GM21515 (cell line): Measurements from ENCODE around the gene CDKN2B.

Experiments used
- ATAC-seq: cut with Tn5 transposase; IDR thresholded peaks from one replicate; pipeline ENCODE4 v1.9.1; 2021; ENCODE audit not compliant: unreplicated experiment

Gene CDKN2B

GRCh38 chr9:21995666-21996398 is 13.3 kb downstream of the CDKN2B start:
- ATAC-seq: peak; percentile 29

GRCh38 chr9:21995006-21995665 is 14.0 kb downstream of the CDKN2B start:
- peak; percentile 83 for ATAC-seq

- peak; percentile 43 for ATAC-seq
These were observed 14.5 kb downstream of the CDKN2B start, which contains the start of gene CDKN2B-AS1 for GRCh38 chr9:21994556-21995005. Gene CDKN2B-AS1 (plus strand): TSS chr9:21994791.

- peak; percentile 43 for ATAC-seq
These were observed 15.1 kb downstream of the CDKN2B start, which contains the start of gene CDKN2A for GRCh38 chr9:21993893-21994555. Gene CDKN2A (minus strand): TSS chr9:21994392.

GRCh38 chr9:21993007-21993406 is 16.1 kb downstream of the CDKN2B start:
- ATAC-seq: no peak

DNA sequence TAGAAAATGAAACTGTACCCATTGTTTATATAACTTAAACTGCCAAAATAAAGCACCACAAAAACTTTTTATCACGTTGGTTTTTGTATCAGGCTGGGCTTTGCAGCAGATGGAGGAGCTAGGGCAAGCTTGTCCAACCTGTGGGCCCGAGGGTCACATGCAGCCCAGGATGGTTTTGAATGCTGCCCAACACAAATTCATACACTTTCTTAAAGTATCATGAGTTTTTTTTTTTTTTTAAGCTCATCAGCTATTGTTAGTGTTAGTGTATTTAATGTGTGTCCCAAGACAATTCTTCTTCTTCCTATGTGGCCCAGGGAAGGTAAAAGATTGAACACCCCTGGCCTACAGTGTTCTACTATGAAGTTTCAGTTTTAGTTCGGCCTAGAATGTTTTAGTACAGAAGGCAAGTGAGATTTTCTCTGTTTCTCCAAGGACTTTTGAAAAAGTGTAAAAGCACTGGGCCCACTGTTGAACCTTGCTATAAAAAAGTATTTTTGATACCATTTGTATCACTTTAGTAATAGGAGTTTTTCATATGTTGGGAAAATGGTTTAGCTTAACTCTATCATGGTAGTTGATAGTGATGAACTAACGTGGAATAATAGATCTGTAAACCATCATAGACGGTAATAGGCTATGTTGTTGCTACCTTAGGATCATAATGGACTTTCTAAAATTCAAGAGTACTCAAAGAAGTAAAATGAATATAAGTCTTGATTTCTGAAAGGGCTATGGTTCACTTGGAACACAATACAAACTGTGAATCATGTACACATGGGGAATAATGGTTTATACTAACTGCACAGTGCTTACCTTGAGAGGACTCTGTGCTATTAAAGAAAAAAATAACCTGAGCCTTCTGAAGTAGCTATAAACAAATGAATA is 17.8 kb downstream of the CDKN2B start:
- no peak for ATAC-seq

- no peak for ATAC-seq
These were observed 19.5 kb downstream of the CDKN2B start for GRCh38 chr9:21989440-21990189.

DNA sequence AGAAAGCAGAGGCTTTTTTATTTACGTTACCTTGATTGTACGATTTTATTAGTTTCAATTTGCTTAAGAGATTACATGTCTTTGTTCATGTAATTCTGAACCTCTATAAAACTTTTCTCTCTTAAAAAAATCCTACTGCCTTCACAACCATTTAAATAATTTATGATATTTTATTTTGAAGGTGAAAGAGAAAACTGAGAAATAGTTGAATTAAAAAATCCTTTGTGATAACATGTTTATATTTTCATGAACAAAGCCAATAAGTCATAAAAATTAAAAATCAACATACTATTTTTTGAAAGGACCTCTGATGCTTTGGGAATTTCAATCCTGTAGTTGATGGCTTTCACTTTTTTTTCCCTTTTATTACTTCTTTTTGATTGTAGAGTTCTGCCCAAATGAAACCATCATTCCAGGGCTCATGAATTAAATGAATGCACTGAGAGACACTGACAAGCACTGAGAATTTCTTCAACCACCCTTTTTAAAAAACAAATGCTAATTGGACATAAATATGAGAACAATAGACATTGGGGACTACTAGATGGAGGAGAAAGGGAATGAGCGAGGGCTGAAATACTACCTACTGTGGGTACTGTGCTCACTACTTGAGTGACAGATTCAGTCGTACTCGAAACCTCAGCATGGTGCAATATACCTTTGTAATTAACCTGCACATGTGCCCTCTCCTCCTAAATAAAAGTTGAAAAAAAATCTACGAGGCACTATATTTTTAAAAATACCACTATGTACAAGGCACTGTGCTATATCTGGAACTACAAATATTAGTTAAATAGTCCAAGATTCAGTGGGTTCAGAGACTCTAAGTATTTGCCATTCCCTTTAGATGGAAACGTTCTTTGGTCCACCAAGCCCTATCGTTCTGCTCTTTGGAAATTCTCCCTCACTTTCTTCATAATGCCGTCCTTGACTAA is 20.8 kb downstream of the CDKN2B start:
- ATAC-seq: no peak

- ATAC-seq: no peak
These were observed 23.0 kb downstream of the CDKN2B start for GRCh38 chr9:21985964-21986667.

DNA sequence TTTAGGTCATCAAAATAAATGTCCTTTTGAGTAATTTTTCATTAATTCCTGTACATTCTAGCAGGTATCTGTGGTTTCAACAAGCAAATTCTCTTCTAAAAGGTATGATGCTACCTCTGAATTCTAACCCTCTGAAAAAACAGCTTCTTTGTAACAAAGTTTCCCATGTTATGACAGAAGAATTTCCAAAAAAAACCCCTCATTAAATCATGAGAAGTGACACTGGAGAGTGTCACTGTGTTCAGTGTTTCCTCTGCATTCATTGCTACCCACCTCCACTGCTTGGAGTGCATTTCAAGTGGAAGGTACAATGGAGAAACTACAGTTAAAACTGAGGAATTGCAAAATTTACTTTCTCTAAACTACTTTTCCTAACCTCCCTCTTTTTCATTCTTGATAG is 25.0 kb downstream of the CDKN2B start:
- ATAC-seq: no peak

GRCh38 chr9:21983561-21983935 is 25.6 kb downstream of the CDKN2B start:
- no peak for ATAC-seq

- no peak for ATAC-seq
These were observed 26.1 kb downstream of the CDKN2B start for GRCh38 chr9:21982861-21983560.

- ATAC-seq: no peak
These were observed 26.7 kb downstream of the CDKN2B start for GRCh38 chr9:21982391-21982790.

DNA sequence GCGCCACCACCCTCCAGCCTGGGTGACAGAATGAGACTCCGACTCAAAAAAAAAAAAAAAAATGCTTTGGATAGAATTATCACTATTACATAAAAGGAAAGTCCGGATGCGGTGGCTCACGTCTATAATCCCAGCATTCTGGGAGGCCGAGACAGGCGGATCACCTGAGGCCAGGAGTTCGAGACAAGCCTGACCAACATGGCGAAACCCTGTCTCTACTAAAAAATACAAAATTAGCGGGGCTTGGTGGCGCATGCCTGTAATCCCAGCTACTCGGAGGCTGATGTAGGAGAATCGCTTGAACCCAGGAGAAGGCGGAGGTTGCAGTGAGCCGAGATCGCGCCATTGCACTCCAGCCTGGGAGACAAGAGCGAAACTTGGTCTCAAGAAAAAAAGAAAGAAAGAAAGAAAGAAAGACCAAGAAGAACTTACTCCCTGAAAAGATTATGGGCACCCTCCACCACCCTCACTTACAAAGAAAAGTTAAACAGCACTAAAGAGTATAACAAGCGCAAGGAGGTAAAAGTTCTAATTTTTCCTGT is 32.7 kb downstream of the CDKN2B start:
- no peak for ATAC-seq

DNA sequence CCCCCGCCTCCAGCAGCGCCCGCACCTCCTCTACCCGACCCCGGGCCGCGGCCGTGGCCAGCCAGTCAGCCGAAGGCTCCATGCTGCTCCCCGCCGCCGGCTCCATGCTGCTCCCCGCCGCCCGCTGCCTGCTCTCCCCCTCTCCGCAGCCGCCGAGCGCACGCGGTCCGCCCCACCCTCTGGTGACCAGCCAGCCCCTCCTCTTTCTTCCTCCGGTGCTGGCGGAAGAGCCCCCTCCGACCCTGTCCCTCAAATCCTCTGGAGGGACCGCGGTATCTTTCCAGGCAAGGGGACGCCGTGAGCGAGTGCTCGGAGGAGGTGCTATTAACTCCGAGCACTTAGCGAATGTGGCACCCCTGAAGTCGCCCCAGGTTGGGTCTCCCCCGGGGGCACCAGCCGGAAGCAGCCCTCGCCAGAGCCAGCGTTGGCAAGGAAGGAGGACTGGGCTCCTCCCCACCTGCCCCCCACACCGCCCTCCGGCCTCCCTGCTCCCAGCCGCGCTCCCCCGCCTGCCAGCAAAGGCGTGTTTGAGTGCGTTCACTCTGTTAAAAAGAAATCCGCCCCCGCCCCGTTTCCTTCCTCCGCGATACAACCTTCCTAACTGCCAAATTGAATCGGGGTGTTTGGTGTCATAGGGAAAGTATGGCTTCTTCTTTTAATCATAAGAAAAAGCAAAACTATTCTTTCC is 34.2 kb downstream of the CDKN2B start:
- peak; percentile 54 for ATAC-seq

GRCh38 chr9:21974343-21974721 is 34.8 kb downstream of the CDKN2B start:
- ATAC-seq: no peak

DNA sequence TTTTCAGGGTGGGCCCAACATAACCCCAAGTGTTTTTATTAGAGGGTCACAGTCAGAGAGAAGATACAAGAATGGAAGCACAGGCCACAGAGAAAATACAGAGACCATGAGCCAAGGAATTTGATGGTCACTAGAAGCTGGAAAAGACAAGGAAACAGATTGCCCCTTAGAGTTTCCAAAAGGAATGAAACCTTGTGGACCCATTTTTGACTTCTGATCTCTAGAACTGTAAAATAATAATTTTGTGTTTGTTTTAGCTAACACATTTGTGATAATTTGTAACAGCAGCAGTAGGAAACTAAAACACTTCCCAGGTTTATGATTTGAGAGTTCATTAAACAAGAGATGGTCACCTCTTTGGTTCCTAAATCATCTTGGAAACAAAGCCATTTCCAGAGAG is 36.7 kb downstream of the CDKN2B start:
- ATAC-seq: no peak
